ENCODE results near the gene CELF4. TPM values are rescaled to one million over a fixed set of nuclear protein-coding genes. Genes with fewer than 3 reads are reported as not detected.
"Not testable (repeated sequence)": the region's sequence is repeated elsewhere in the genome, so short reads cannot be mapped to it uniquely, and the experiment has no call there.

Gene CELF4
- total RNA-seq, 2 donors from 2014 or later: 1.4 TPM; not detected in 1

- H3K27me3 ChIP-seq: no peaks in the 10 kb centered on the region
- no peak for DNase-seq
- no peaks in the 10 kb centered on the region for H3K9me3 ChIP-seq
- TF ChIP-seq, protein P1, sequence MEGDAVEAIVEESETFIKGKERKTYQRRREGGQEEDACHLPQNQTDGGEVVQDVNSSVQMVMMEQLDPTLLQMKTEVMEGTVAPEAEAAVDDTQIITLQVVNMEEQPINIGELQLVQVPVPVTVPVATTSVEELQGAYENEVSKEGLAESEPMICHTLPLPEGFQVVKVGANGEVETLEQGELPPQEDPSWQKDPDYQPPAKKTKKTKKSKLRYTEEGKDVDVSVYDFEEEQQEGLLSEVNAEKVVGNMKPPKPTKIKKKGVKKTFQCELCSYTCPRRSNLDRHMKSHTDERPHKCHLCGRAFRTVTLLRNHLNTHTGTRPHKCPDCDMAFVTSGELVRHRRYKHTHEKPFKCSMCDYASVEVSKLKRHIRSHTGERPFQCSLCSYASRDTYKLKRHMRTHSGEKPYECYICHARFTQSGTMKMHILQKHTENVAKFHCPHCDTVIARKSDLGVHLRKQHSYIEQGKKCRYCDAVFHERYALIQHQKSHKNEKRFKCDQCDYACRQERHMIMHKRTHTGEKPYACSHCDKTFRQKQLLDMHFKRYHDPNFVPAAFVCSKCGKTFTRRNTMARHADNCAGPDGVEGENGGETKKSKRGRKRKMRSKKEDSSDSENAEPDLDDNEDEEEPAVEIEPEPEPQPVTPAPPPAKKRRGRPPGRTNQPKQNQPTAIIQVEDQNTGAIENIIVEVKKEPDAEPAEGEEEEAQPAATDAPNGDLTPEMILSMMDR (IDR thresholded peaks at IDR 0.05): no peak
- H3K36me3 ChIP-seq: no peaks in the 10 kb centered on the region
- no peak overlapping the region for H3K9ac ChIP-seq (ENCODE audit: low read depth in 2 of 2, low read length in 2 of 2)
- H3K4me1 ChIP-seq: no peaks in the 10 kb centered on the region
- no peak overlapping the region for H3K27ac ChIP-seq
- H3K4me3 ChIP-seq: no peak overlapping the region
- intact Hi-C loops (cut with DNase I): no loop called here
Measured at GRCh38 chr18:37471637-37472036, 94.0 kb downstream of the CELF4 start.

GRCh38 chr18:37470986-37471385, 94.6 kb downstream of the CELF4 start:
- Histone ChIP-seq H3K36me3 (no peaks in the 10 kb centered on the region), H3K9me3 (no peaks in the 10 kb centered on the region), H3K9ac (ENCODE audit: low read depth in 2 of 2, low read length in 2 of 2) (no peak overlapping the region), H3K4me3 (no peak overlapping the region), H3K4me1 (no peaks in the 10 kb centered on the region), H3K27me3 (no peaks in the 10 kb centered on the region), H3K27ac (no peak overlapping the region)
- TF ChIP-seq, protein P1 (IDR thresholded peaks at IDR 0.05): no peak
- intact Hi-C loops (cut with DNase I): no loop called here
- DNase-seq: no peak

DNA sequence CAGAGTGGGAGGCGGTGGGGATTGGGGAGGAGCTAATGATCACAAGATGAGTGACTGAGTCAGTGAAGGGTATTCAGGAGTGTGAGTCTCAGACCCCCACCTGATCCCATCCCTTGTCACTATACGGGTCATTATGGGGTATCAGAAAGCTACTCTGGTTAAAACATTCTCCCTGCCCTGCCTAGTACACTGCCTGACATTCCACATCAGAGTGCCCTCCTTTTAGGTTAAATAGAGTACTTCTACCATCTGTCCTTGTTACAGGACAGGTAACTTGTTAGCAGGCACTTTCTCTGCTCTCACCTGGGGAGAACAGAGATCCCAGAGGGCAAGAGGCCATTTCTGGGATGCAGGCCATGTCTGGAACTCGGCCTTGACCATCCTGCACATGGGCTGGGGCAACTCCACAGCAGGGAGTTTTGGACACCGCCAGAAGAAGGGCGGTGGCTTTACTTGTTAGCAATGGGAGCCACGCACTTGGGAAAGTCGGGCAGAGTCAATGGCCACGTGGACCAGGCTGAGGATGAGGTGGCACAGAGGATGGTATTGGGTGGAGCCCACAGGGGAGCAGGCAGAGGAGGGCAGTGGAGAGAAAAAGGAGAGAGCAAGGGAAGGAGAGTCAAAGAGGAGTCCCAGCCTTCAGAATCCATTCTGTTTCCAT, 98.5 kb downstream of the CELF4 start:
- no peak for DNase-seq
- no peak overlapping the region for H3K27ac ChIP-seq
- no peaks in the 10 kb centered on the region for H3K27me3 ChIP-seq
- no peak overlapping the region for H3K9ac ChIP-seq (ENCODE audit: low read depth in 2 of 2, low read length in 2 of 2)
- H3K4me3 ChIP-seq: no peak overlapping the region
- TF ChIP-seq, protein P1 (IDR thresholded peaks at IDR 0.05): no peak
- H3K36me3 ChIP-seq: no peaks in the 10 kb centered on the region
- H3K4me1 ChIP-seq: no peaks in the 10 kb centered on the region
- H3K9me3 ChIP-seq: no peaks in the 10 kb centered on the region
- intact Hi-C loops (cut with DNase I): no loop called here

- DNase-seq: no peak
- no peaks in the 10 kb centered on the region for H3K36me3 ChIP-seq
- no peaks in the 10 kb centered on the region for H3K27me3 ChIP-seq
- H3K9me3 ChIP-seq: no peaks in the 10 kb centered on the region
- H3K4me3 ChIP-seq: no peak overlapping the region
- H3K27ac ChIP-seq: no peak overlapping the region
- no peaks in the 10 kb centered on the region for H3K4me1 ChIP-seq
- H3K9ac ChIP-seq (ENCODE audit: low read depth in 2 of 2, low read length in 2 of 2): no peak overlapping the region
- intact Hi-C loops (cut with DNase I): no loop called here
- TF ChIP-seq, protein P1 (IDR thresholded peaks at IDR 0.05): no peak
Measured at GRCh38 chr18:37465958-37466357, 99.6 kb downstream of the CELF4 start.

- no peak overlapping the region for H3K9ac ChIP-seq (ENCODE audit: low read depth in 2 of 2, low read length in 2 of 2)
- TF ChIP-seq, protein P1 (IDR thresholded peaks at IDR 0.05): no peak
Measured at GRCh38 chr18:37464257-37464656, 101.3 kb downstream of the CELF4 start.

GRCh38 chr18:37461329-37461728, 104.3 kb downstream of the CELF4 start:
- H3K27ac ChIP-seq; H3K9me3 ChIP-seq; H3K4me1 ChIP-seq; DNase-seq; H3K27me3 ChIP-seq; H3K4me3 ChIP-seq; H3K36me3 ChIP-seq; H3K9ac ChIP-seq (ENCODE audit: low read depth in 2 of 2, low read length in 2 of 2); intact Hi-C loops (cut with DNase I): not testable (repeated sequence)

More at GRCh38 chr18:37464257-37464656, 101.3 kb downstream of the CELF4 start:
- H3K27ac ChIP-seq: no peak overlapping the region
- intact Hi-C loops (cut with DNase I): no loop called here
- no peaks in the 10 kb centered on the region for H3K9me3 ChIP-seq
- H3K4me1 ChIP-seq: no peaks in the 10 kb centered on the region
- H3K4me3 ChIP-seq: no peak overlapping the region
- DNase-seq: no peak
- H3K36me3 ChIP-seq: no peaks in the 10 kb centered on the region
- H3K27me3 ChIP-seq: no peaks in the 10 kb centered on the region

Data from colonic mucosa (tissue), 4 donors.